ENCODE results near the gene DOCK2. TPM values are rescaled to one million over a fixed set of nuclear protein-coding genes. Genes with fewer than 3 reads are reported as not detected.

DOCK2 gene
- polyA plus RNA-seq, 2 of the 4 experiments (the other 2 are of a cell fraction): 2.1 to 4.6 TPM

- TF ChIP-seq HES2 (IDR thresholded peaks at IDR 0.05): no peak
Observed at GRCh38 chr5:169956126-169956525, 319.1 kb downstream of the DOCK2 start (continued).

- Histone ChIP-seq H3K4me1 (no peaks in the 10 kb centered on the region), H3K9me3 (no peaks in the 10 kb centered on the region), H3K27ac (no peak overlapping the region), H3K4me3 (no peak overlapping the region), H3K4me2 (no peak overlapping the region)
- ATAC-seq (no peak), FAIRE-seq (no peak), DNase-seq (ENCODE audit: low read depth in 1 of 2, low spot score in 1 of 2) (no peak)
- ChIA-PET CTCF (interaction anchor here (1.1 to 2.3 kb wide), 3 partner anchors 8 to 24 kb away, joined by 4 to 11 read pairs (median 4); partner anchors contain the start of gene INSYN2B), POLR2A (no interaction called here)
- TF ChIP-seq REST (IDR thresholded peaks at IDR 0.05): no peak
- no peak for TF ChIP-seq TFCP2L1 (CRISPR knock-in tag; IDR thresholded peaks at IDR 0.05)
- no peak for TF ChIP-seq MAFK (IDR thresholded peaks at IDR 0.05; ENCODE audit: partially characterized antibody)
- TF ChIP-seq EP300 (IDR thresholded peaks at IDR 0.05): no peak
- no peak for TF ChIP-seq HOXA7 (CRISPR knock-in tag; IDR thresholded peaks at IDR 0.05)
- no peak for TF ChIP-seq PBX3 (IDR thresholded peaks at IDR 0.05)
- TF ChIP-seq SMC3 (IDR thresholded peaks at IDR 0.05): no peak
- TF ChIP-seq CBX2 (IDR thresholded peaks at IDR 0.05; ENCODE audit: borderline replicate concordance, low read depth): no peak
- no peak for TF ChIP-seq EHMT2 (IDR thresholded peaks at IDR 0.05; ENCODE audit: low read depth)
- TF ChIP-seq KDM5A (IDR thresholded peaks at IDR 0.05): no peak
- TF ChIP-seq HEYL (CRISPR knock-in tag; IDR thresholded peaks at IDR 0.05): no peak
Observed at GRCh38 chr5:169956756-169957155, 319.7 kb downstream of the DOCK2 start.

GRCh38 chr5:169958278-169958677 is 321.2 kb downstream of the DOCK2 start:
- 53% methylated on average over 3 of the region's 3 CpGs for WGBS (ENCODE audit: missing lambda C conversion rate)
- no peak for DNase-seq (ENCODE audit: low read depth in 1 of 2, low spot score in 1 of 2)
- ATAC-seq: no peak
- ChIA-PET CTCF (interaction anchor here (0.6 to 1.3 kb wide), 3 partner anchors 14 to 461 kb away, joined by 3 to 4 read pairs (median 3); partner anchors contain the start of gene INSYN2B), POLR2A (no interaction called here)
- Histone ChIP-seq H3K4me3 (no peak overlapping the region), H3K4me1 (no peaks in the 10 kb centered on the region), H3K4me2 (no peak overlapping the region), H3K27ac (no peak overlapping the region), H3K9me3 (no peaks in the 10 kb centered on the region)
- FAIRE-seq: no peak
- TF ChIP-seq MAX (IDR thresholded peaks at IDR 0.05): no peak
- TF ChIP-seq HEYL (CRISPR knock-in tag; IDR thresholded peaks at IDR 0.05): no peak
- no peak for TF ChIP-seq TP53 (CRISPR knock-in tag; IDR thresholded peaks at IDR 0.05)
- TF ChIP-seq SMC3 (IDR thresholded peaks at IDR 0.05): no peak
- no peak for TF ChIP-seq POLR2A (IDR thresholded peaks at IDR 0.05; ENCODE audit: low read length)
- no peak for TF ChIP-seq FOSL2 (IDR thresholded peaks at IDR 0.05)
- no peak for TF ChIP-seq FOSL2 (CRISPR knock-in tag; IDR thresholded peaks at IDR 0.05)
- TF ChIP-seq MAZ (IDR thresholded peaks at IDR 0.05; ENCODE audit: borderline replicate concordance, low read depth, low read length): no peak
- TF ChIP-seq E2F6 (IDR thresholded peaks at IDR 0.05; ENCODE audit: borderline replicate concordance, low read depth): no peak
- no peak for TF ChIP-seq ZC3H11A (IDR thresholded peaks at IDR 0.05)
- no peak for TF ChIP-seq RFX5 (IDR thresholded peaks at IDR 0.05)
- no peak for TF ChIP-seq PBX3 (IDR thresholded peaks at IDR 0.05)
- TF ChIP-seq CBX8 (IDR thresholded peaks at IDR 0.05): no peak
- TF ChIP-seq HOXB13 (CRISPR knock-in tag; IDR thresholded peaks at IDR 0.05; ENCODE audit: low read depth): no peak
- no peak for TF ChIP-seq MYC (IDR thresholded peaks at IDR 0.05; ENCODE audit: borderline replicate concordance, low read length)
- no peak for TF ChIP-seq EHMT2 (IDR thresholded peaks at IDR 0.05; ENCODE audit: low read depth)
- TF ChIP-seq CHD4 (IDR thresholded peaks at IDR 0.05; ENCODE audit: borderline replicate concordance): no peak

Measured in A549 (cell line).